HG02763 (cell line): ENCODE measurements around the gene ARHGAP15.
"Not testable (repeated sequence)": the region's sequence is repeated elsewhere in the genome, so short reads cannot be mapped to it uniquely, and the experiment has no call there.

Experiments used
- ATAC-seq: cut with Tn5 transposase; IDR thresholded peaks from one replicate; pipeline ENCODE4 v1.9.1; 2021; ENCODE audit warnings: mild to moderate bottlenecking, moderate library complexity; ENCODE audit not compliant: unreplicated experiment

The ARHGAP15 gene

GRCh38 chr2:143521396-143521795, 392.2 kb downstream of the ARHGAP15 start:
- no peak for ATAC-seq

GRCh38 chr2:143522699-143523098, 393.5 kb downstream of the ARHGAP15 start:
- no peak for ATAC-seq

GRCh38 chr2:143524119-143524553, 394.9 kb downstream of the ARHGAP15 start:
- ATAC-seq = no peak

- no peak for ATAC-seq
Measured at GRCh38 chr2:143524559-143525401, 395.6 kb downstream of the ARHGAP15 start.

- no peak for ATAC-seq
Measured at GRCh38 chr2:143525402-143525860, 396.2 kb downstream of the ARHGAP15 start.

GRCh38 chr2:143526498-143526897, 397.3 kb downstream of the ARHGAP15 start:
- ATAC-seq = no peak

GRCh38 chr2:143528021-143528420, 398.8 kb downstream of the ARHGAP15 start:
- no peak for ATAC-seq

GRCh38 chr2:143529118-143529720, 400.0 kb downstream of the ARHGAP15 start:
- ATAC-seq = no peak

GRCh38 chr2:143530758-143531157, 401.5 kb downstream of the ARHGAP15 start:
- ATAC-seq = no peak

GRCh38 chr2:143532061-143532460, 402.8 kb downstream of the ARHGAP15 start:
- ATAC-seq = no peak

- no peak for ATAC-seq
Measured at GRCh38 chr2:143533846-143534245, 404.6 kb downstream of the ARHGAP15 start.

- ATAC-seq = no peak
Measured at GRCh38 chr2:143535802-143536201, 406.6 kb downstream of the ARHGAP15 start.

GRCh38 chr2:143541899-143542298, 412.7 kb downstream of the ARHGAP15 start:
- not testable (repeated sequence) for ATAC-seq

GRCh38 chr2:143545059-143545948, 416.1 kb downstream of the ARHGAP15 start:
- ATAC-seq = no peak

GRCh38 chr2:143545949-143546255, 416.7 kb downstream of the ARHGAP15 start:
- ATAC-seq = no peak

GRCh38 chr2:143548032-143548431, 418.8 kb downstream of the ARHGAP15 start:
- ATAC-seq = no peak

- ATAC-seq = no peak
Measured at GRCh38 chr2:143550500-143550899, 421.3 kb downstream of the ARHGAP15 start.

- no peak for ATAC-seq
Measured at GRCh38 chr2:143551971-143552650, 422.9 kb downstream of the ARHGAP15 start.

GRCh38 chr2:143553261-143553660, 424.0 kb downstream of the ARHGAP15 start:
- peak; percentile 53 for ATAC-seq

GRCh38 chr2:143558665-143559064, 429.4 kb downstream of the ARHGAP15 start:
- ATAC-seq = no peak

GRCh38 chr2:143559147-143559546, 429.9 kb downstream of the ARHGAP15 start:
- no peak for ATAC-seq
